Forelimb muscle (tissue), 1 donor: ENCODE data around the gene RNF5. TPM values are rescaled to one million over a fixed set of nuclear protein-coding genes. Genes with fewer than 3 reads are reported as not detected.
"Not testable (repeated sequence)": the region's sequence is repeated elsewhere in the genome, so short reads cannot be mapped to it uniquely, and the experiment has no call there.

Experiments
- DNase-seq: peaks from one replicate; pipeline ENCODE4 v3.0.0-alpha.2; 2013; ENCODE audit warnings: low read depth
- polyA plus RNA-seq: library from polyadenylated mRNA; unstranded; fragments of 120-200 nt; gene quantifications from one replicate; pipeline ENCODE4 v1.2.1, GENCODE V29; 2013; ENCODE audit not compliant: insufficient read length

The RNF5 gene
- polyA plus RNA-seq: 50.9 TPM

- peak; percentile 100 for DNase-seq
These were observed at the start of gene RNF5 for GRCh38 chr6:32177788-32178546. Gene RNF5 (plus strand): TSS chr6:32178405. CDS start chr6:32178512, 107 bp downstream.

GRCh38 chr6:32128751-32129296, 49.4 kb upstream of the RNF5 start:
- no peak for DNase-seq

- DNase-seq: no peak
These were observed 48.7 kb upstream of the RNF5 start for GRCh38 chr6:32129297-32130088.

GRCh38 chr6:32131439-32131948, 46.7 kb upstream of the RNF5 start:
- DNase-seq: no peak

GRCh38 chr6:32132110-32132509, 46.1 kb upstream of the RNF5 start:
- DNase-seq: no peak

GRCh38 chr6:32133786-32134185, 44.4 kb upstream of the RNF5 start:
- DNase-seq: no peak

GRCh38 chr6:32137454-32137853, 40.8 kb upstream of the RNF5 start:
- DNase-seq: no peak

- DNase-seq: no peak
These were observed 38.6 kb upstream of the RNF5 start for GRCh38 chr6:32139590-32139989.

- no peak for DNase-seq
These were observed 37.7 kb upstream of the RNF5 start for GRCh38 chr6:32140420-32141046.

GRCh38 chr6:32144238-32144637, 34.0 kb upstream of the RNF5 start:
- not testable (repeated sequence) for DNase-seq

GRCh38 chr6:32146287-32146686, 31.9 kb upstream of the RNF5 start:
- DNase-seq: no peak

GRCh38 chr6:32146687-32147086, 31.5 kb upstream of the RNF5 start:
- DNase-seq: no peak

GRCh38 chr6:32147401-32148132, 30.6 kb upstream of the RNF5 start:
- DNase-seq: no peak

- no peak for DNase-seq
These were observed 29.7 kb upstream of the RNF5 start for GRCh38 chr6:32148289-32149091.

- DNase-seq: no peak
These were observed 29.0 kb upstream of the RNF5 start for GRCh38 chr6:32149092-32149755.

GRCh38 chr6:32149932-32150870, 28.0 kb upstream of the RNF5 start:
- DNase-seq: no peak

GRCh38 chr6:32151181-32151862, 26.9 kb upstream of the RNF5 start:
- DNase-seq: no peak
